GM12878 (cell line): ENCODE measurements around the gene DCUN1D4.

ENCODE experiments used
- CTCF ChIP-seq, 3 experiments: IDR thresholded peaks in 2 of 3; conservative IDR thresholded peaks in 1 of 3; 2 replicates each; pipeline ENCODE4 v1.5.1; 2011; ENCODE audit warnings: low read depth in 3 of 3, low read length in 3 of 3, mild to moderate bottlenecking in 3 of 3, control low read depth in 2 of 3, moderate library complexity in 2 of 3, inconsistent platforms in 1 of 3, mixed read lengths in 1 of 3; ENCODE audit not compliant: control insufficient read depth in 2 of 3, insufficient read depth in 1 of 3; ENCODE audit errors: extremely low read depth in 1 of 3
- EZH2 ChIP-seq: IDR thresholded peaks from 2 replicates; pipeline ENCODE4 v1.6.1; 2012; ENCODE audit warnings: low read depth, mild to moderate bottlenecking, control low read depth, inconsistent platforms, low read length, borderline replicate concordance; ENCODE audit not compliant: control insufficient read depth
- FOS ChIP-seq: IDR thresholded peaks from 3 replicates; pipeline ENCODE4 v1.6.1; 2011; ENCODE audit warnings: borderline replicate concordance; ENCODE audit not compliant: insufficient read length; ENCODE audit errors: extremely low read depth
- HDAC2 ChIP-seq: fragments of 200-600 bp; sonication (generic); IDR thresholded peaks from 2 replicates; pipeline ENCODE4 v1.6.1; 2017
- MXI1 ChIP-seq: fragments of 150-350 bp; IDR thresholded peaks from 2 replicates; pipeline ENCODE4 v1.6.1; 2011; ENCODE audit warnings: low read depth, mild to moderate bottlenecking, inconsistent platforms, low read length, improper control_type of control experiment
- POLR2A ChIP-seq: IDR thresholded peaks from 2 replicates; pipeline ENCODE4 v1.6.1; 2011; ENCODE audit warnings: low read depth, mild to moderate bottlenecking, low read length
- USF2 ChIP-seq: IDR thresholded peaks from 2 replicates; pipeline ENCODE4 v1.6.1; 2011; ENCODE audit warnings: low read depth, low read length, improper control_type of control experiment, borderline replicate concordance
- YY1 ChIP-seq: IDR thresholded peaks from 2 replicates; pipeline ENCODE4 v1.6.1; 2011; ENCODE audit warnings: low read depth, mild to moderate bottlenecking, low read length

- no peak for TF ChIP-seq CTCF (IDR thresholded peaks at IDR 0.05 in 2 of 3, conservative IDR thresholded peaks at IDR 0.05 in 1 of 3; ENCODE audit: control insufficient read depth in 2 of 3, extremely low read depth in 1 of 3, insufficient read depth in 1 of 3, low read depth in 3 of 3, low read length in 3 of 3)
- TF ChIP-seq MXI1: no peak
- no peak for TF ChIP-seq FOS
- TF ChIP-seq YY1: no peak
- TF ChIP-seq POLR2A: no peak
- TF ChIP-seq USF2: no peak
- no peak for TF ChIP-seq EZH2
- no peak for TF ChIP-seq HDAC2
Observed at GRCh38 chr4:51868449-51868847, 25.5 kb downstream of the DCUN1D4 start.
